Upper lobe of left lung (tissue), 4 donors: ENCODE data around the gene ST7.

ENCODE experiments used
- CTCF ChIP-seq, 6 experiments: fragments of 450-650 bp in 4 of 6; fragments of 200-600 bp in 2 of 6; sonication (generic) in 2 of 6; IDR thresholded peaks; one replicate each; pipeline ENCODE4 v1.5.1; 2016 to 2019; ENCODE audit warnings: antibody characterized with exemption in 6 of 6
- EP300 ChIP-seq, 4 donors: sonication (generic); formaldehyde crosslinking; IDR thresholded peaks; one replicate each; pipeline ENCODE4 v1.5.1; 2017; ENCODE audit warnings: antibody characterized with exemption in 4 of 4, control low read depth in 2 of 4

GRCh38 chr7:116940689-116941370 lies 12.5 kb upstream of the ST7 start:
- no peak for TF ChIP-seq CTCF (IDR thresholded peaks at IDR 0.05)
- no peak for TF ChIP-seq EP300 (IDR thresholded peaks at IDR 0.05)
